GM12892 (cell line): Measurements from ENCODE around the gene ABCB10.

Source experiments
- DNase-seq: peaks from one replicate; pipeline ENCODE4 v3.0.0; 2011; ENCODE audit not compliant: insufficient read length
- FAIRE-seq: peaks from 2 replicates; lab custom pipeline; 2011; peaks lifted over from hg19 to GRCh38; lab: Jason Lieb, UNC
- POLR2A ChIP-seq: IDR thresholded peaks from 2 replicates; pipeline ENCODE4 v1.6.1; 2011; ENCODE audit warnings: low read depth, low read length, control low read depth
- POLR2AphosphoS5 ChIP-seq: IDR thresholded peaks from 2 replicates; pipeline ENCODE4 v1.6.1; 2011; ENCODE audit warnings: low read depth, low read length, control low read depth
- TAF1 ChIP-seq: IDR thresholded peaks from 2 replicates; pipeline ENCODE4 v1.6.1; 2011; ENCODE audit warnings: low read depth, mild to moderate bottlenecking, control low read depth, low read length, borderline replicate concordance

Gene ABCB10

GRCh38 chr1:229585338-229585737 is 26.8 kb upstream of the ABCB10 start:
- DNase-seq: no peak
- TF ChIP-seq POLR2AphosphoS5 (no peak), POLR2A (no peak), TAF1 (no peak)
- FAIRE-seq: no peak

GRCh38 chr1:229582715-229583114 is 24.2 kb upstream of the ABCB10 start:
- TF ChIP-seq POLR2A (no peak), POLR2AphosphoS5 (no peak)
- FAIRE-seq (no peak), DNase-seq (no peak)

DNA sequence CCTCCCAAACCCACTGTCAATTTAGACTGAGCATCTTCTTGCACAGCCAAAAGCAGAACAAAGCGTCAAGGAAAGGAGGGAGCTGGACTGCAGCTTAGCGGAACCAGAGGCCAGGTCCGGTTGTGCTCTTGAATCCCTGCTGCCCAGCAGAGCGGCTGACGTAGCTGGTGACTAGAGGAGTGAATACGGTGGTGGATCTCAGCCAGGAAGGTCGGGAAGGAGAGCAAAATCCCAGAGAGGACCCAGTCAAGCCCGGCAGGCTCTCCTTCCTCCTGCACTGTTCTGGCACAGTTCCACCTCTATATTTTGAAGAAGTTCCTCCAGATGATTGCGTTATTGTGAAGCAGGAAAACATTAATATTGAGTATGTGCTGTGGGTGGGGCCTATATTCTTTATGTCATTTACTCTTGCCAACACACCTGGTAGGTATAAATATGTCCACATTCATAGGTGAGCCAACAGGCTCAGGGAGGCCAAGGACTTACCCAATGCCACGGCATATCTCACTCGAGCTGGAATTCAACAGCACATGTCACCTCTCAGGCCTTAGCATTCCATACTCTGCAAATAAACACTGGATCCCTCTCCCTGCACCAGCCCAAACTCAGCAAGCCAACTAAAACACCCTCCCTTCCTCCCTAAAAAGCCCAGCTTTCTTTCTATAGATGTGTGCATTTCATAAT is 23.6 kb upstream of the ABCB10 start:
- FAIRE-seq (no peak), DNase-seq (no peak)
- TF ChIP-seq POLR2A (no peak), POLR2AphosphoS5 (no peak), TAF1 (no peak)

DNA sequence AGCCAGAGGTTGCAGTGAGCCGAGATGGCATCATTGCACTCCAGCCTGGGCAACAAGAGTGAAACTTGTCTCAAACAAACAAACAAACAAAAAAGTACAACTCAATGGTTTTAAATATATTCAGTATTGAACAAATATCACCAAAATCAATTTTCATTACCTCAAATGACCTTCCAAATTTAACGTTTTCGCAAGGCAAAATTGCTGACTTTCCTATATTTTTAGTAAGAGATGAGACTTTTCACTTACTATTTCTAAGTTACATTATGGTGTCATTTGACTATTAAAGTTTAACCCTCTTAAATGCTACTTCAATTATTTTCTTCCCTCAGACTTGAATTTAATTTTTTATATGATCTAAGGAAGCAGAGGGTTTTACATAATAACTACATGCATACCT is 23.0 kb upstream of the ABCB10 start:
- TF ChIP-seq TAF1 (no peak), POLR2AphosphoS5 (no peak), POLR2A (no peak)
- DNase-seq (no peak), FAIRE-seq (no peak)

DNA sequence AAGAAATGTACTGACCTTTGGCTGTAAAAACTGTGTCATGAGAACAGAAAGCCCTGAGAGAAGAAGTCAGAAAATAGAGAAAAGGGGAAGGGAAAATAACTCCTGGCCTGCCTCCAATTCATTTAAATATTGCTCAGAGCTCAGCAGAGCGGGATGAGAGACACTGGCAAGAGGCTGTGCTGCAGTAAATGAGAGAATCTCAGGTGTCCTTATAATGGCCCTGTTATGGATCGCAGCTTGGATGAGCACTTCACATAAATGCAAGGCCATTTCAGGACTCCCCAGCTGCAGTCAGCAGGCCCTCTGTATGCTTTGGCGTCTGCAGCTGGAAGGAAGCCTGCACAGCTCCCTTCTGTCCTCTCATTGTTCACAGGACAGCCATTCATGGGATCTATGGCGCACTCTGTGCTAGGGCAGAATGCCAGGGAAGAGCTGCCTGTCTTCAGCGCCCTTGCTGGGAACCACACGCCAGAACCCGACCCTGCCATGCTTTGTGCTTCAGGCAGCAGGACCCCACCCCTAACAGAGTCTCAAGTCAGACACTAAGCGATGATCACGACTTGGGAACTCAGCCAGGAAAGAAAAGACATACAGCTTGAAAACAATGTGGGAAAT is 20.7 kb upstream of the ABCB10 start:
- DNase-seq (peak; percentile 13), FAIRE-seq (peak; percentile 5)
- TF ChIP-seq POLR2A (no peak), POLR2AphosphoS5 (no peak), TAF1 (no peak)

DNA sequence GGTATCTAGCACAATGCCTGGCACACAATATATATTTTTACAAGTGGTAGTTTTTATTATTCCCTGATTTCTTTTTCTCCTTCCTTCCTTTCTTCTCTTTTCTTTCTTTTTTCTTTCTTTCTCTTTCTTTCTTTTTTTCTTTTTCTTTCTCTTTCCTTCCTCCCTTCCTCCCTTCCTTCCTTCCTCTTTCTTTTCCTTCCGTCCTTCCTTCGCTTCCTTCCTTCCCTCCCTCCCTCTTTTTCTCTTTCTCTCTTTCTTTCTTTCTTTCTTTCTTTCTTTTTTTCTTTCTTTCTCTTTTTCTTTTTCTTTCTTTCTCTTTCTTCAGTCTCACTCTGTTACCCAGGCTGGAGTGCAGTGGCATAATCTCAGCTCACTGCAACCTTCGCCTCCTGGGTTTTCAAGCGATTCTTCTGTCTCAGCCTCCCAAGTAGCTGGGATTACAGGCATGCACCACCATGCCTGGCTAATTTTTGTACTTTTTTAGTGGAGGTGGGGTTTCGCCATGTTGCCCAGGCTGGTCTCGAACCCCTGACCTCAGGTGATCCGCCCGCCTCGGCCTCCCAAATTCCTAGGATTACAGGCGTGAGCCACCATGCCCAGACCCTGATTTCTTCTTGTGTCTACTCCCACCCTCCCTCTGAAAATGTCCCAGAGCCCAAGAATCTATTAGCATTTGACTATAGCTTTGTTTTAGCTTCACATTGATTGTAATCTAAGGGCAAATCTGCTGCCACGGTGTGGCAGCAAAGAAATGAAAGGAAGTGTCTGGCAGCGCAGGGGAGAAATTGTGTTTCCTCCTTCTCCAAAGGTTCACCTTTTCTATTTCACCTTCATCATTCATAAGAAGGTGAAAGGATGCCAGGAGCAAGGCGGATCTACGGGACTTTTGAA is 19.9 kb upstream of the ABCB10 start:
- TF ChIP-seq TAF1: no peak
- DNase-seq (no peak), FAIRE-seq (no peak)

- no peak for TF ChIP-seq TAF1
- TF ChIP-seq POLR2A: no peak
- TF ChIP-seq POLR2AphosphoS5: no peak
- DNase-seq: no peak
- FAIRE-seq: no peak
Measured at GRCh38 chr1:229574679-229575442, 16.4 kb upstream of the ABCB10 start.

DNA sequence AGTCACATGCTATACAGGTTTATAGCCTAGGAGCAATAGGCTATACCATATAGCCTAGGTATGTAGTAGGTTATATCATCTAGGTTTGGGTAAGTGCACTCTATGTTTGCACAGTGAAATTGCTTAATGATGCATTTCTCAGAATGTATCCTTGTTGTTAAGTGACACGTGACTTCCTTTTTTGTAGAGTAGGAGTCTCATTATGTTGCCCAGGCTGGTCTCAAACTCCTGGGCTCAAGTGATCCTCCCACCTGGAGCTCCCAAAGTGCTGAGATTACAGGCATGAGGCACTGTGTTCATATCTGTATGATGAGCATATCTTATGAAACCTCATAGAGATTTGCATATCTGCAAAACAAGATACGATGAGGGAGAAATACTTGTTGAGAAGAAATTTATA is 13.8 kb upstream of the ABCB10 start:
- FAIRE-seq: no peak

DNA sequence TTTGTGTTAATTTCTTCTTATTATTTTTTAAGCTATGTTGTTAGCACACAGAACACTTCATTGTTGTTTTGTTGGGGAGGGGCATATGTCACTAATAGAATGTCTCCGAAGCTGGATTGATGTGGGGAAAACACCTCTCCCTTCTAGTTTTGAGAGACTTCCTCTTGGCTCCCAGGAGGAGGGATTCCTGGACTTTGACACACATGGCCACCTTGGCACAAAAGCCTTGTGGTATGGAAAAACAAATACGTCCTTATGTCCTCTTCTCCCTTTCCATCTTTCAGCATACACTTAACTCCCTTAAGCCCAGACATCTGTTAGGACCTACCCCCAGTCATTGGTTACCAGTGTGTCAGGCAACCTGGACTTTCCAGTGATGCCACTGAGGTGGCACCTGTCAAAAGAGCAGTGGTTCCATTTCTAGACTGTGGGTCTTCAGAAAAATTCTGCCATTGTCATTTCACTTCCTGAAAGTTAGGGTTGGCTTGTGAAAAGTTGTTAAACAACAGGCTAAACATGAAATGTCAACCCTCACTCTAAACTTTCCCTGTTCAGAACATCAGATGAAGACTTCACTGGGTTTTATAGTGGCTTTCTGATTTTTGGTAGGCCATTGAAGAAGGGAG is 12.5 kb upstream of the ABCB10 start:
- TF ChIP-seq POLR2A (no peak), TAF1 (no peak), POLR2AphosphoS5 (no peak)
- FAIRE-seq (no peak), DNase-seq (no peak)

More for the DNA sequence above, 13.8 kb upstream of the ABCB10 start:
- TF ChIP-seq TAF1 (no peak), POLR2A (no peak), POLR2AphosphoS5 (no peak)
- DNase-seq: no peak

GRCh38 chr1:229570305-229570704 is 11.8 kb upstream of the ABCB10 start:
- FAIRE-seq (no peak), DNase-seq (no peak)
- TF ChIP-seq POLR2AphosphoS5 (no peak), TAF1 (no peak), POLR2A (no peak)
